Gastrocnemius medialis (tissue), 4 donors: ENCODE measurements around the gene PLA2G4F. TPM values are rescaled to one million over a fixed set of nuclear protein-coding genes. Genes with fewer than 3 reads are reported as not detected.

Experiments
- ATAC-seq, 2 donors: fragments of 150-250 bp; one replicate each; pipeline ENCODE4 v1.9.1; 2016
- DNase-seq, 2 donors: peaks; one replicate each; pipeline ENCODE4 v3.0.0-alpha.2; 2019
- H3K27ac ChIP-seq, 4 donors: fragments of 200-600 bp; sonication (generic); 1 replicate in 1 of 4; 2 replicates in 3 of 4; pipeline ENCODE4 v1.5.1; 2016 to 2018; ENCODE audit warnings: mild to moderate bottlenecking in 2 of 4, moderate library complexity in 1 of 4
- H3K27me3 ChIP-seq, 3 donors: fragments of 200-600 bp; sonication (generic) in 2 of 3; 1 replicate in 1 of 3; 2 replicates in 2 of 3; pipeline versions ENCODE4 v1.5.1 to v1.6.0; 2016 to 2019; ENCODE audit warnings: mild to moderate bottlenecking in 1 of 3, moderate library complexity in 1 of 3
- H3K36me3 ChIP-seq, 2 donors: fragments of 200-600 bp; sonication (generic) in 1 of 2; one replicate each; pipeline ENCODE4 v1.5.1; 2017 to 2018
- H3K4me1 ChIP-seq, 2 donors: fragments of 200-600 bp; sonication (generic) in 1 of 2; one replicate each; pipeline ENCODE4 v1.5.1; 2016 to 2017; ENCODE audit warnings: mild to moderate bottlenecking in 2 of 2
- H3K4me3 ChIP-seq, 4 donors: fragments of 200-600 bp; sonication (generic) in 3 of 4; 1 replicate in 1 of 4; 2 replicates in 3 of 4; pipeline ENCODE4 v1.5.1; 2016 to 2019; ENCODE audit warnings: mild to moderate bottlenecking in 2 of 4
- H3K9me3 ChIP-seq, 3 donors: fragments of 200-600 bp; sonication (generic) in 2 of 3; 1 replicate in 1 of 3; 2 replicates in 2 of 3; pipeline ENCODE4 v1.5.1; 2016 to 2019
- CTCF ChIP-seq, 5 experiments: fragments of 450-650 bp in 3 of 5; fragments of 200-600 bp in 2 of 5; sonication (generic) in 2 of 5; IDR thresholded peaks in 4 of 5; conservative IDR thresholded peaks in 1 of 5; 1 replicate in 4 of 5; 2 replicates in 1 of 5; pipeline ENCODE4 v1.5.1; 2016 to 2019; ENCODE audit warnings: antibody characterized with exemption in 5 of 5, mild to moderate bottlenecking in 3 of 5, moderate library complexity in 3 of 5
- POLR2A ChIP-seq, 2 donors: fragments of 450-650 bp; IDR thresholded peaks; one replicate each; pipeline ENCODE4 v1.6.1; 2017; ENCODE audit warnings: antibody characterized with exemption in 2 of 2, mild to moderate bottlenecking in 2 of 2, moderate library complexity in 2 of 2
- in situ Hi-C, 4 donors: fragments of 200-750 bp; cut with MboI; loops; one replicate each; pipeline versions ENCODE4 v1.15.0 to v1.8.0; 2017; ENCODE audit warnings: low sequenced_read_pairs in 4 of 4
- intact Hi-C: fragments of 100-400 bp; cut with DNase I; formaldehyde crosslinking; loops from one replicate; pipeline ENCODE4 v1.15.1; 2023; ENCODE audit warnings: low total_unique reads
- total RNA-seq, 4 donors: library from RNA; depleted of rRNA; stranded (reverse); fragments of >200 nt; gene quantifications; one replicate each; pipeline versions ENCODE4 v1.1.0 to v1.2.3, GENCODE V29; 2016

The PLA2G4F gene
- total RNA-seq, 4 donors from 2014 or later: 1.0 to 8.4 (median 4.9) TPM

- in situ Hi-C loops: no loop called here
- intact Hi-C loops: no loop called here
- H3K27ac ChIP-seq: no peak overlapping the region
- no peaks in the 10 kb centered on the region for H3K4me1 ChIP-seq
- H3K27me3 ChIP-seq: no peaks in the 10 kb centered on the region
- DNase-seq (no peak), ATAC-seq (no peak)
- H3K36me3 ChIP-seq: peaks cover 3 to 96% of the 10 kb centered on the region in 2 donors
- H3K9me3 ChIP-seq: no peaks in the 10 kb centered on the region
- no peak overlapping the region for H3K4me3 ChIP-seq
- TF ChIP-seq POLR2A (IDR thresholded peaks at IDR 0.05) (no peak), CTCF (IDR thresholded peaks at IDR 0.05 in 4 of 5, conservative IDR thresholded peaks at IDR 0.05 in 1 of 5) (no peak)
Observed at GRCh38 chr15:42165106-42165505, 8.7 kb upstream of the PLA2G4F start.

- in situ Hi-C loops (no loop called here), intact Hi-C loops (no loop called here)
- H3K27me3 ChIP-seq: no peaks in the 10 kb centered on the region
- H3K4me3 ChIP-seq: no peak overlapping the region
- no peak for TF ChIP-seq POLR2A (IDR thresholded peaks at IDR 0.05)
- no peak for TF ChIP-seq CTCF (IDR thresholded peaks at IDR 0.05 in 4 of 5, conservative IDR thresholded peaks at IDR 0.05 in 1 of 5)
- H3K27ac ChIP-seq: no peak overlapping the region
- ATAC-seq (no peak), DNase-seq (no peak)
- H3K4me1 ChIP-seq: peaks cover 2 to 6% of the 10 kb centered on the region in 2 donors
- no peaks in the 10 kb centered on the region for H3K9me3 ChIP-seq
- H3K36me3 ChIP-seq: peaks cover 3 to 92% of the 10 kb centered on the region in 2 donors
Observed at GRCh38 chr15:42163947-42164550, 7.6 kb upstream of the PLA2G4F start.

GRCh38 chr15:42163291-42163690, 6.9 kb upstream of the PLA2G4F start:
- no peaks in the 10 kb centered on the region for H3K9me3 ChIP-seq
- H3K27ac ChIP-seq: no peak overlapping the region
- H3K36me3 ChIP-seq: peaks cover 3 to 93% of the 10 kb centered on the region in 2 donors
- in situ Hi-C loops: no loop called here
- DNase-seq (no peak), ATAC-seq (no peak)
- no peak overlapping the region for H3K4me3 ChIP-seq
- H3K4me1 ChIP-seq: peaks cover 9 to 14% of the 10 kb centered on the region in 2 donors
- TF ChIP-seq POLR2A (IDR thresholded peaks at IDR 0.05): no peak
- no peak for TF ChIP-seq CTCF (IDR thresholded peaks at IDR 0.05 in 4 of 5, conservative IDR thresholded peaks at IDR 0.05 in 1 of 5)
- intact Hi-C loops: no loop called here
- H3K27me3 ChIP-seq: no peaks in the 10 kb centered on the region

GRCh38 chr15:42160136-42160535, 3.7 kb upstream of the PLA2G4F start:
- Histone ChIP-seq H3K27me3 (no peaks in the 10 kb centered on the region), H3K9me3 (no peaks in the 10 kb centered on the region), H3K4me3 (no peak overlapping the region), H3K27ac (peak overlapping the region; percentile 93 to 100 (median 95)), H3K36me3 (peaks cover 3 to 61% of the 10 kb centered on the region in 2 donors), H3K4me1 (peaks cover 34 to 42% of the 10 kb centered on the region in 2 donors)
- TF ChIP-seq CTCF (IDR thresholded peaks at IDR 0.05 in 4 of 5, conservative IDR thresholded peaks at IDR 0.05 in 1 of 5): no peak
- no peak for TF ChIP-seq POLR2A (IDR thresholded peaks at IDR 0.05)
- ATAC-seq (no peak), DNase-seq (no peak)
- in situ Hi-C loops: no loop called here
- intact Hi-C loops: no loop called here
